Stimulated activated CD8-positive, alpha-beta memory T cell treated with anti-CD3 and anti-CD28 coated beads, Interleukin-7, amount 100 ng/mL, for 1 hour (primary cell): ENCODE results near the gene NTM.

Source experiments
- DNase-seq, 2 donors: peaks; one replicate each; pipeline ENCODE4 v3.0.0-alpha.2; 2020; ENCODE audit warnings: low read depth in 2 of 2

NTM gene

GRCh38 chr11:131373095-131373725, 2.8 kb downstream of the NTM start:
- DNase-seq, result no peak

DNA sequence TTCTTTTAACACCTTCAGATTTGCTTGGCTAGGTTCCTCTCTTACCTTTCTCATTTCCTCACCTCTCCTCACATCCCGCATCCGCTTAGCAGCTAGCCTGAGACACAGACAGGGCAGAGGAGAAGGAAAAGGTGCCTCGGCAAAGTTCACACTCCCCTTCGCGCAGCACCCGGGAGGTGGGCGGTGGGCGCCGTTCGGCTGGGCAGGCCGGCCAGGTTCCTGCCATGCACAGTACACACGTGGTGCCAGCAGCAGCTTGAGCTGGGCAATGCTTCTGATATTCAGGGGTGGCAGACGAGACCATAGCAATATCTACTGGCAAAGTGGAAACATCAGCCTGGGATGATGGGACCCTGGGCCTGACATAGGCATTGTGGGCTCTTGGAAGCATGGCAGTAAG, 3.3 kb downstream of the NTM start:
- no peak for DNase-seq

DNA sequence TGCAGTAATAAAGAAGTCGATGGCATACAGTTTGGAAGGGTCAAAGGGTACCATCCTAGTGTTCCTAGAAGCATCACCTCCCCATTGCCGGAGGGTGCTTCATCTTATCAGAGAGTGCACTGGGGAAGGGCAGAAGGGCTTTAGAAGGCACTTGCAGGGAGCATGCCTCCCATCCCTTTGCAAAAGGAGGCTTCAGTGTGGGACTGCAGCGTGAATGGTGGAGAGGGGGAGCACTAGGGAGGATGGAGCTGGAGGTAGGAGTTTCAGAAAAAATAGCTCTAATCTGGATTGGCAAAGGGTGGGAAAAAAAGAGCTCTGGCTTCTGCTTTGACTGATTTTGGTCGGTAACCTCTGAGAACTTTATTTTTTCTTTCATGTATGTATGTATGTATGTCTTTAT, 5.0 kb downstream of the NTM start:
- DNase-seq, result no peak

GRCh38 chr11:131375915-131376314, 5.5 kb downstream of the NTM start:
- no peak for DNase-seq

DNA sequence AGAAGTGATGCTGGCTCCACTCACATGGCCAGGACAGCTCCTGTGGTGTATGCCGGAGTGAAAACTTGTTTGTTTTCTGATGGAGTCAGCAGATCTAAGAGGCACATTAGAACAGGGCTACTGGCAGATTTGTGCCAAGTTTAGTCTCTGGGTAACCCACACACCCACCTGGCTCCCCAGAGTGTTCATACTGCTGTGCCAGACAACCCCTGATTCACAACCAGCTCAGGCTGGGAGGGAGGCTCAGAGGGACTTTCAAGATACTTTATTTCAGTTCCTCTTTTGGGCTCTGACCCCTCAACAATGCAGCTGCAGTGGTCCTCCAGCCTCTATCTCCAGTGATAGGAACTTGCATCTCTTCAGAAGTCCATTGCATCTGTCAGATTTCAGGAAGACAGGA, 8.5 kb downstream of the NTM start:
- no peak for DNase-seq

DNA sequence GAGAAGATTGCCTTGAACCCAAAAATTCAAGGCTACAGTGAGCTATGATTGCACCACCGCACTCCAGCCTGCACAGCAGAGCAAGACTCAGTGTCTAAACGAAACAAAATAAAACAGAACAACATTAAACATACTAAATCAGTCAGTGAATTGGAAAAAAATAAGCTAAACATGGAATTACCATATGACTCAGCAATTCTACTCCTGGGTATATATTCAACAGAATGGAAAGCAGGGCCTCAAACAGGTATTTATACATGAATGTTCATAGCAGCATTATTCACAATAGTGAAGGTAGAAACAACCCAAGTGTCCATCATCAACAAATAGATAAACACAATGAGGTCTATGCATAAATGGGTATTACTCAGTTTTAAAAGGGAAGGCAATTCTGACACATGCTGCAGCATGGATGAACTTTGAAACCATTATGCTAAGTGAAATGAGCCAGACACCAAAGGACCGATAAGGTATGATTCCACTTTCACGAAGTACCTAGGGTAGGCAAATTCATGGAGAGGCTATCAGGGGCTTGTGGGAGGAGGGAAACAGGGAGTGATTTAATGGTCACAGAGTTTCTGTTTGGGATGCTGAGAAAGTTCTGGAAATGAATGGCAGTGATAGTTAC, 15.5 kb downstream of the NTM start:
- no peak for DNase-seq

GRCh38 chr11:131386408-131386807, 16.0 kb downstream of the NTM start:
- DNase-seq, result no peak

- DNase-seq, result no peak
Observed at GRCh38 chr11:131388030-131388429, 17.6 kb downstream of the NTM start.

- no peak for DNase-seq
Observed at GRCh38 chr11:131389582-131389981, 19.2 kb downstream of the NTM start.

- DNase-seq, result no peak
Observed at GRCh38 chr11:131391176-131391575, 20.8 kb downstream of the NTM start.

GRCh38 chr11:131392528-131393255, 22.3 kb downstream of the NTM start:
- no peak for DNase-seq

DNA sequence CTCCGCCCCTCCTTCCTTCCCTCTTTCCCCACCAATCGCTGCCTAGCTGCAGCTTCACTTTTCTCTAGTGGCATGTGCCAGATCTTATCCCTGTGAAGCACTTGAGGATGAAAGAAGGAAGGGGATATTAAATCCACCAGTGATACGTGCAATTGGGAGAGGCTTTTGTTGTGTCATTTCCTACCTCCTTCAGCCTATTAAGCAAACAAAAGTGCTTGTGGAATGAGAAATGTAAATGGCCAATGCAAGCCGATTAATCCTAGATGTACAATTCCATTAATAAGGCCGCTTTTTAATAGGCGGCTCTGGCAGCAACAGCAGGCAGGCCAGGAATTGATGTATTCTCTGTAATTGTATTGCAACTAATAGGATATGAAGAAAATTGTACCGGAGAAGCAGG, 23.3 kb downstream of the NTM start:
- no peak for DNase-seq

- no peak for DNase-seq
Observed at GRCh38 chr11:131397675-131398074, 27.3 kb downstream of the NTM start.

GRCh38 chr11:131402040-131402439, 31.6 kb downstream of the NTM start:
- DNase-seq, result no peak

DNA sequence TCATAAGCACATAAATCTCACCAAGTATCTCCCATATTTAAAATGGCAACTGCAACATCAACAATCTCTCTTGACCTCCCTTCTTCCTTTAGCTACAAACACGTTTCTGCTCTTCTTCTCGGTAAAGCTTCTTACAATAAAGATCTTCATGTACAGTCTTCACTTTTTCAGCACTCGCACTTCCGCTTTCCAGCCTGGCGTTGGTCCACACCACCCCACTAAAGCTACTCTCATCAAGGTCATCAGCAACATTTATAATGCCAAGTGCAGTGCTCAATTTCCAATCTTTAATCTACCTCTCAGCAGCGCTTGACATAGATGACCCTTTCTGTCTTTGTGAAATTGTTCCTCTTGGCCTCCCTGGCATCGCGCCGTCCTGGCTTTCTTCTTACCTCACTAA, 33.6 kb downstream of the NTM start:
- DNase-seq, result no peak

DNA sequence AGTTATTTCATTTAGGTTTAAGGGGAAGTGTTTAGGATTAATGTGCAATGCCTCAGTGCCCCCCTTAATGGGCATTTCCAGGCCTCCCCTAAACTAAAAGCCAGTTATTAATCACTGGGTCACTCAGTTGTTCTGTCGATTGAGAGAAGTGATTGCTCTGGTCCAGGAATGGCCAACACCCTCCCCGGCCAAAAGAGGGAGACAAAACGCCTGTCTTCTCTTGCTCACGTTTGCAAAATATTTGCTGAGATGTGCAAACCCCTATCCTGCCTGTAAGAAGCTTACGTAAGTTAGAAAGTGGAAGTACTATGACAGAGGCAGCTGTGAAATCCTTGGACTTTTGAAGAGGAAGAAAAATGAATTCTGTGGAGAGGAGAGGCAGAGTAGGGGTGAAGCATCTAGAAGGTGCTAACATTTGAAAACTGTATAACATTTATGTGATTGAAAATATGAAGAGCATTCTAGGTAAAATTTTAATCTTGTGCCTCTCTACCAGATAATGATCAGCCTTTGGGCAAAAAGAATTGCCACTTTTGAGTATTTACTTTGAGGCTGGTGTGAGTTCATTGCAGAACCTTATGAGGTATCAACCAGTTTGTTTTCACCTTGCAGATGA, 37.7 kb downstream of the NTM start:
- DNase-seq, result no peak

GRCh38 chr11:131409345-131409744, 38.9 kb downstream of the NTM start:
- DNase-seq, result no peak

- DNase-seq, result no peak
Observed at GRCh38 chr11:131411636-131412035, 41.2 kb downstream of the NTM start.

DNA sequence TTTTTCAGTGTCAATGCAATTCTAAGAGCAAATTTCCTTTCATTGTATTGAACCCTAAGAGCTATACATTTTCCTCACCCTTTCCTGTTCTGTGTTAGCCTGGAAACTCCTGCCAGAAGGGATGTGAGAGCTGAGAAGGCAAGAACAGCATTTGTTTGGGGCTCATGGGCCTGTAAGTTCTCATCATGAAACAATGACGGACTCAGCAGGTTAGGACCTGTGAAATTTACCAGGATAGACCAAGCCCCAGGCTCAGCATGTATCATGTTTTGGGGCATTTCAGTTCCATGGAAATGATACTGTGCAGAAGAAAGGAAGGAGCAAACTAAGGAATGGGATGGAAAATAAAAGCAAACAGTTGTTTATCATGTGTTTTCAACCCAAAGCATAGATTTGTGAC, 41.6 kb downstream of the NTM start:
- DNase-seq, result no peak

- DNase-seq, result no peak
Observed at GRCh38 chr11:131413217-131413616, 42.8 kb downstream of the NTM start.

DNA sequence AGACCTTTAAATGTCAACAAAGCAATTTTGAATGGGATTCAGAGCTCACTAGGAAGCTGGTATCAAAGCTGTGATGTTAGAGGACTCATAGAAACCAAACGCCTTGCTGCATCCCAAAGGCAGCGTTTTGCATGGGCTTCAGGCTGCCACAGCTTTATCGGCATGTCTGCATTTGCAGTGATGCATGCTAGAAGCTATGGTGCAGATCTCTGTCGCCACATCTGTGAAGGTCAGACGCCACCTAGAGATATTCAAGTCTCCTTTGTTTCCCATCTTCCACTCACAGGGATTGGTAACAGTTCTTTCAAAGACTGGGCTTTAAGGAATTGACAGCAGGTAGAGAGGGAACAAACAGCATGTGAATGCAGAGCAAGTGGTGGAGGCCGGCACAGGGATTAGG, 47.8 kb downstream of the NTM start:
- no peak for DNase-seq

DNA sequence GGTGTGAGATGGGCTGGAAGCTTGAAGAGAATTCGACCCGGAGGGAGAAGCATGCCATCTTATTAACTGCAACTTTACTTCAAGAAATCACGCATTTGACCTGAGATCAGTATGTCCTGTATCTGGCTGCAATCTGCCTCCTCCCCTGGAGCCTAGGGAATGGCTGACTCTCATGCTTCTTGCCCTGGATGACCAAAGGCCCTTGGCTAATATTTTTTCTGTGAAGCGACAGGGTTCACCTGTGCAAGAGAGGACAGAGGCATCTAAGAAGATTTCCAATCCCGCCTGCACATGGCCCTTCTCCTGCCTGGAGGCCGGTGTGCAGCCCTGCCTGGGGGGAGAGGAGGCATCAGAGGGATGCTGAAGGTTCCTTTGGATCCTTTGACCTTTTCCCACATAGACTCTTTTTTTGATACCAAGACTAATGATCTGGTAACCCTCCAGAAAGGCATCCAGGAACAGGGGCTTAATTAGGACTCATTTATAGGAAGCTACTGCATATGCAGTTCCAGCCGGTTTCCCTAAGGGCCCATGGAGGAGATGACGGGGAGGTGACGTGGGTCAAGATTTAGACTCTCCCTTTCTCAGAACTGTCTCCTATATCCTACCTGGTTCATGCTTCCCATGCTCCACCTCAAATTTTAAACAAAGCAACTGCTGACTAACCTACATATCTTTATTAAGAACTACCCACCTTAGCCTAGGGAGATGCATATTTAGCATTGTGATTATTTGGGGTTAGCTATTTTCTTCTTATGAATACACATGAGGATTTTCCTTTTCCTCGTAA, 50.8 kb downstream of the NTM start:
- no peak for DNase-seq
